GM12872 (cell line): ENCODE results near the gene IFNG.

Experiments
- TF ChIP-seq, protein P1 (sequence below): IDR thresholded peaks from 3 replicates; pipeline ENCODE4 v1.5.1; 2011; ENCODE audit warnings: low read depth, mild to moderate bottlenecking, low read length, moderate library complexity; ENCODE audit not compliant: insufficient read depth

IFNG gene

DNA sequence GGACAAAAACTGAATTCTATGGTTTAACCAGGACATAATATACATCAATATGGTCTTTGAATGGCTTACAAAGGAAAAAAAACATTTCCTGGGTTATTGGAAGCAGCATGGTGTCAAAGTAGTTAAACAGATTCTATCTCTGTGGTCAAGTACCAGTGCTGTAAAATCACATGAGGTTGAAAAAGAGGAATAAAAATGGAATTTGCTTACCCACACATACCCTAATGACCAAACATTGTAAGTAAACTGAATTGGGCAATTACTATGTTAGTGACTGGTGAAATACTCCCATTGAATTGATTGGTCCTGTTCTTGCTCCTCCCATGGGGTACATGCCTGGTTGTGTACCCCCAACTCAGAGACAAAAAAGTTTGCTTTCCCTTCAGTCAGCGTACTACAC, 19.6 kb downstream of the IFNG start:
- TF ChIP-seq, protein P1, sequence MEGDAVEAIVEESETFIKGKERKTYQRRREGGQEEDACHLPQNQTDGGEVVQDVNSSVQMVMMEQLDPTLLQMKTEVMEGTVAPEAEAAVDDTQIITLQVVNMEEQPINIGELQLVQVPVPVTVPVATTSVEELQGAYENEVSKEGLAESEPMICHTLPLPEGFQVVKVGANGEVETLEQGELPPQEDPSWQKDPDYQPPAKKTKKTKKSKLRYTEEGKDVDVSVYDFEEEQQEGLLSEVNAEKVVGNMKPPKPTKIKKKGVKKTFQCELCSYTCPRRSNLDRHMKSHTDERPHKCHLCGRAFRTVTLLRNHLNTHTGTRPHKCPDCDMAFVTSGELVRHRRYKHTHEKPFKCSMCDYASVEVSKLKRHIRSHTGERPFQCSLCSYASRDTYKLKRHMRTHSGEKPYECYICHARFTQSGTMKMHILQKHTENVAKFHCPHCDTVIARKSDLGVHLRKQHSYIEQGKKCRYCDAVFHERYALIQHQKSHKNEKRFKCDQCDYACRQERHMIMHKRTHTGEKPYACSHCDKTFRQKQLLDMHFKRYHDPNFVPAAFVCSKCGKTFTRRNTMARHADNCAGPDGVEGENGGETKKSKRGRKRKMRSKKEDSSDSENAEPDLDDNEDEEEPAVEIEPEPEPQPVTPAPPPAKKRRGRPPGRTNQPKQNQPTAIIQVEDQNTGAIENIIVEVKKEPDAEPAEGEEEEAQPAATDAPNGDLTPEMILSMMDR: no peak

DNA sequence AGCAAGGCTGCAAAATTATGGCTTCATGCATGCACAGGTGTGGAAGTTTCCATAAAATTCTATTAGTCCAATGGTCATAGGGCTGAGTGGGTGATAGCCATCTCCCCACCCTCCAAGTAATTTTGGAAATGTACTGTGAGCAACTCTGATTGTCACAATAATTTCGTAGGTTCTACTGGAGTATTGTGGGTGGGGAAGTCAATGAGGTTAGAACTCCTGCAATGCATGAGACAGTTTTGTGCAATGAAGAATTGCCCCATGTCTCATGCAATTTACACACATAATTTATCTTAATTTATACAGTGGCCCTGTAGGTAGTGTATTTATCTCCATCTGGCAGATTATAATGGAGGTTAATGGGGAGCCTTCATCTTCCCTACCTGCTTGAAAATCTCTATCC, 20.5 kb downstream of the IFNG start:
- TF ChIP-seq, protein P1: no peak

DNA sequence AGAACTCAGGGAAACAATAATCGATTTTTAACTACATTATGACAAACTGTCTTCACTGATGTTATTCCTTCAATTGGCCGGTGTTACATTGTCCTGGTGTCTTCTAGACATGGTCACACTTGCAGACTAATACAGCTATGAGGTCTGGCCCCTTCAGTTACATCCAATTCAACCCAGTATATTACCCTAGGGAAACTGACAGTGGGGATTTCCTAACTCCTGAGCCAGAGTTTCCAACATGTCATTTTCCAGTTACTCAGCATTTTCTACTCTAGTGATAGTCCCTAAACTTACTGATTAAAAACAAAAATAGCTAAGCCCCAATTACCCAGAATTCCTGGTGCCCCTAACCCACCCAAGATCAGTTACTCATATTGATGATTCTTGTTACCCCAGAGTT, 21.1 kb downstream of the IFNG start:
- TF ChIP-seq, protein P1: no peak

DNA sequence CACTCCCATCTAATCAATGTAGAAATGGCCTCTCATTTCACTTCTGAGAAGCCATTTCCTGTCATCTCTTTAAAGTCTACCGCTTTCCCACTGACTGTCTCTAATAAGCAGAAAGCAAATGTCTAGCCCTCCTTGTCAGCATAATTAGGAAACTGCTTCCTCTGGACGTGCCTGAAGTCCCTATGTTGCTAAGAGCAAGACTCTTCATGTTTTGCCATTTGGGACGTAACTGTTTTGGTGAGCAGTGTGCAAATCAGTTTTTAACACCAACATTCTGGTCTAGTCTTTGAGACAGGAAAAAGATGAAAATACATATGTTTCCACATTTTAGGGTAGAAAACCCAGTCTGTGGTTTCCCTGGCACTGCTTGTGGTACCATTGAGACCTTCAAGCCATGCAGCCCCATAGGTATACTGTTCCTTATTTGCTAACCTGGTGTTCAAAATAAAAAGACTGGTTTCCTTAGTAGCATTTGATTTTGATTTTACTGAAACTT, 22.2 kb downstream of the IFNG start:
- TF ChIP-seq, protein P1: no peak

DNA sequence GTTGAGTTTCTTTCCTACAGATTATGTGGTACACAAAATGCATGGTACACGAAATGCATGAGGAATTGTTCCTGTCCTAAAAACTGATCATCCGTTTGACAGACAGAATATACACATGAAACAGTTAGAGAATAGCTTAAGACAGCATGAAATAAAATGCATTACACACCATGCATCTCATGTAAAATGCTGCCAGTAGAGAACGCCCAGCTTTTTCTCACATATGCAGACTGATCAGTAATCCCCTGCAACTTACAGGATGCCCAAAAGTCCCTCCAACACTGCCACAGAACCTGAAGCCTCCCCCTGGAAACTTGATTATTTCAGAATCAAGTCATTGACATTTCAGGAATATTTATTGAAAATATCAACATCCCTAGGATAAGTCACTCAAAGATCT, 24.0 kb downstream of the IFNG start:
- TF ChIP-seq, protein P1: no peak

DNA sequence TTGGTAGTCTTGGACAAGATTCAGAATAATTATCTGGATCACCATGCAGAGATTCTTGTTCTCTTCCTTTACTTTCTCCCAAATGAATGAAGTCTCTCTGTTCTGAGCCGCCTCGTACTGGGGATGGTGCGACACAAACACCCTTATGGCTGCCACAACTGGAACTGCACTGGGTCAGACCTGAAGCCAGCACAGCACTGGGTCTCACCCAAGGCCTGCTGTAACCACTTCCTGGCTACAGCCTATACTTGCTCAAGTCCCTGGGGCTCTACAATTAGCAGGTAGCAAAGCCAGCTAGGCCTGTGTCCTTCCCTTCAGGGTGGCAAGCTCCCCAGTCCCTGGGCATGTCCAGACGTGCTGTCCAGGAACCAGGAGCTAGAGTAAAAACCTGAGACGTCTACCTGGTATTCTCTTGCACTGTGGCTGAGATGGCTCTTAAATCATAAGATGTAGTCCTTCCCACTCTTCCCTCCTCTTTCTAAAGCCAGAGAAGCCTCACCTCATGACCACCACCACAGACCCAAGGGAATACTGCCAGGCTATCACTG, 27.6 kb downstream of the IFNG start:
- TF ChIP-seq, protein P1: no peak

DNA sequence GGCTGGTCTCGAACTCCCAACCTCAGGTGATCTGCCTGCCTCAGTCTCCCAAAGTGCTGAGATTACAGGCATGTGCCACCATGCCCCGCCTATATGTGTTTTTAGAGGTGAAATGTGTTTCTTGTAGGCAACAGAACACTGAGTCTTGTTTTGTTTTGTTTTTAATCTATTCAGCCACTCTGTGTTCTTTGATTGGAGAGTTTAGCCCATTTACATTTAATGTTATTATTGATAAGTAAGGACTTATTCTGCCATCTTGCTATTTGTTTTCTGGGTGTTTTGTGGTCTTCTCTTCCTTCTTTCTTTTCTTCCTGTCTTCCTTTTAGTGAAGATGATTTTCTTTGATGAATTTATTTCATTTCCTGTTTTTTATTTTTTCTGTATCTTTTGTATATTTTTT, 29.6 kb downstream of the IFNG start:
- TF ChIP-seq, protein P1: no peak
